GM19328 (cell line): Measurements from ENCODE around the gene VEGFB.

ENCODE experiments used
- ATAC-seq: cut with Tn5 transposase; IDR thresholded peaks from one replicate; pipeline ENCODE4 v1.9.1; 2021; ENCODE audit warnings: mild to moderate bottlenecking, moderate library complexity; ENCODE audit not compliant: unreplicated experiment

The VEGFB gene

GRCh38 chr11:64258946-64259532, 24.7 kb downstream of the VEGFB start:
- ATAC-seq: no peak

DNA sequence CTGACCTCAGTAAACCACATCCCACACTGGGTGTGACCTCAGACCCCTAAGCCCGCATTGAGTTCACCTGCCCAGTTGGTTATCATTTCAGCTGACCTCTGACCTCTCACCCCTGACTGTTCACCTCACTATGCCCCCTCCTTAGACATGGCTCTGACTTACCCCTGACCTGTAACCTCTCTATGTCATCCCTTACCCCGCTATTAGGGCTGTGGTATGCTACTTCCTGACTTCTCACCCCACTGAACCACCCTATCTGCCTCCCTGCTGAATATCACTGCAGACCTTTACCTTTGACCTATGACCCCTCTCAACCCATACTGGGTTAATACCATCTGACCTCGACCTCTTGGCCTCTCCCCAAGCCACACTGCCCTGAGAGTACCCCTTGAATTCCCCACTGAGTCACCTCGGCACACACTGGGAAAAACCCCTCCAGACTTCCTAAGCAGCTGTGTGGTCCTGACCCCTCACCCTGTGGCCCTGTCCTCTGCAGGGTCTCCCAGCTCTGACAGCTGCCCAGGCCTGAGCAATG, 25.2 kb downstream of the VEGFB start:
- no peak for ATAC-seq

- ATAC-seq: no peak
These were observed 25.8 kb downstream of the VEGFB start for GRCh38 chr11:64260147-64260708.

- ATAC-seq: no peak
These were observed 27.2 kb downstream of the VEGFB start for GRCh38 chr11:64261556-64262080.

DNA sequence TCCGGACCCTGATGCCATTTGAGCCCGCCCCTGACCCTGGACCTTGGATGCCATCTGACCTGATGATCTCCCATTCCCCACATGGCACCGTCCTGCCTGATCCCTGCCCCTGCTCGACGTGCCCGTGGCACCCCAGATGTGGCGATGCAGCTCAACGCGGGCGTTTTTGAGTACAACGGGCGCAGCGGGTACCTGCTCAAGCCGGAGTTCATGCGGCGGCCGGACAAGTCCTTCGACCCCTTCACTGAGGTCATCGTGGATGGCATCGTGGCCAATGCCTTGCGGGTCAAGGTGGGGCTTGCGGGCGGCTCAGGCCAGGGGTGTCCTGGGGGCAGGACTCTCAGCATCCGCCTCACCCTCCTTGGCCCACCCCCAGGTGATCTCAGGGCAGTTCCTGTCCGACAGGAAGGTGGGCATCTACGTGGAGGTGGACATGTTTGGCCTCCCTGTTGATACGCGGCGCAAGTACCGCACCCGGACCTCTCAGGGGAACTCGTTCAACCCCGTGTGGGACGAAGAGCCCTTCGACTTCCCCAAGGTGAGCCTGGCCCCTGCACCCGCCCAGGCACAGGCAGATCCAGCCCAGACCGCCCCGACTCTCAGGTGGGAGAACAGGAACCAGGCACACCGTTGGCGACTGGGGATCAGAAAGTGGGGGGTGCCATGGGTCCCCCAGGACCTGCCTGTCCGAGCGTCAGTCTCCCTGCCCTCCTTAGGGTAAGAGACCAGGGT, 28.1 kb downstream of the VEGFB start:
- ATAC-seq: no peak

DNA sequence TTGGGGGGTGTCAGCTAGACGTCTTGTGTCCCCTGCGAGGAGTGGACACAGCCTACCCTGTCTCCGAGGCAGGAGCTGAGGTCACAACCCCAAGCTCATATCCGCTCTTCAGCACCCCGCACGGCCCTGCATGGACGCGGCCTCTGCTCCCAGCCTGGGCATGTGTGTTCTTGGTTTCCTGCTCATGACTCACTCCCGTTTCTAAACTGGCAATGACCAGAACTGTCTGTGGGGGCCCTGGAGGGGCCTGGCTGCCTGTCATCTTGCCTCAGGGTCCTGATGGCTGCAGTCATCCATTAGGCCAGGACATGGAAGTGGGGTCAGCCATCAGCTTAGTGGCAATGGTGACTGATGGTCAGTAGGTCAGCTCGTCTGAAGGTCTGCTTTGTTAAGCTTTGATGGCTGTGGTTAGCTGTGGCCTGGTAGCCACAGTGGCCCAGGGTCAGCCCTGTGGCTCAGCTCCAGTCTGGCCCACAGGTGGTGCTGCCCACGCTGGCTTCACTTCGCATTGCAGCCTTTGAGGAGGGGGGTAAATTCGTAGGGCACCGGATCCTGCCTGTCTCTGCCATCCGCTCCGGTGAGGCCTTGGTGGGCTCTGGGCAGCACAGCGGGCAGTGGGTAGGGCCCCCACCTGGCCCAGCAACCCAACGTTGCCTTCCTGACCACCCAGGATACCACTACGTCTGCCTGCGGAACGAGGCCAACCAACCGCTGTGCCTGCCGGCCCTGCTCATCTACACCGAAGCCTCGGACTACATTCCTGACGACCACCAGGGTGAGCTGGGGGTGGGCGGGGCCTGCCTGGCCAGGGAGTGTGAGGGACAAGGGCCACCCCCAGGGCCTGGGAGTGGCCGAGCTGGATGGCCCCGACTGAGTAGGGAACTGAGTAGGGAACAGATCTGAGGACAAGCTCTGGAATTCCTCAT, 28.9 kb downstream of the VEGFB start:
- ATAC-seq: no peak

- no peak for ATAC-seq
These were observed 29.5 kb downstream of the VEGFB start for GRCh38 chr11:64263947-64264317.

GRCh38 chr11:64264371-64264852, 30.0 kb downstream of the VEGFB start:
- ATAC-seq: no peak

DNA sequence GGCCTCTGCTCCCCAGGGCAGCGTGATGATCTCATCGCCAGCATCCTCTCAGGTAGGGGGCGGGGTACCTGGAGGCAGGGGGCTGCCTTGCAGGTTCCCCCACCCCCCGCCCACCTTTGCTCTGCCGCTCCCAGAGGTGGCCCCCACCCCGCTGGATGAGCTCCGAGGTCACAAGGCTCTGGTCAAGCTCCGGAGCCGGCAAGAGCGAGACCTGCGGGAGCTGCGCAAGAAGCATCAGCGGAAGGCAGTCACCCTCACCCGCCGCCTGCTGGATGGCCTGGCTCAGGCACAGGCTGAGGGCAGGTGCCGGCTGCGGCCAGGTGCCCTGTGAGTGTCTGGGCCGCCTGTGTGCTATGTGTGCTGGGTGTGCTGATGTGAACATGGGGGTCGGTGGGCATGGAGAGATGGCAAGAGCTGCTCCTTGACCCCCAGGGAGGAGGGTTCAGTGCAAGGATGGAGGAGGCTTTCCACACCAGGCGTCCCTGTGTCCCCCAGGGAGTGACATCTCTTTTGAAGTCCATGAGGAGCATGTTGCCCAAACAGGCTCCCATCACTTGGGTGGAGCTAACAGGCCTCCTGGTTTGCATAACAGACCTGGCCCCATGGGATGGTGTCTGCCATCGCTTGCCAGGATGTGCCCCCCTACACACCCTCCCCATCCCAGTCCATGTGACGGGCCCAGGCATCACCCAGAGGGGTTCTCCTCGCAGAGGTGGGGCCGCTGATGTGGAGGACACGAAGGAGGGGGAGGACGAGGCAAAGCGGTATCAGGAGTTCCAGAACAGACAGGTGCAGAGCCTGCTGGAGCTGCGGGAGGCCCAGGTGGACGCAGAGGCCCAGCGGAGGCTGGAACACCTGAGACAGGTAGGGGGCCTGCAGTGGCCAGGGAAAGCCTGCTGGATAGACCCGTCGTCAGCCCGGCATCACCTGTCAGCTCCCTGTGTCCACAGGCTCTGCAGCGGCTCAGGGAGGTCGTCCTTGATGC, 31.1 kb downstream of the VEGFB start:
- no peak for ATAC-seq

GRCh38 chr11:64266339-64266738, 32.0 kb downstream of the VEGFB start:
- ATAC-seq: no peak

- no peak for ATAC-seq
These were observed 33.0 kb downstream of the VEGFB start for GRCh38 chr11:64267207-64267945.

DNA sequence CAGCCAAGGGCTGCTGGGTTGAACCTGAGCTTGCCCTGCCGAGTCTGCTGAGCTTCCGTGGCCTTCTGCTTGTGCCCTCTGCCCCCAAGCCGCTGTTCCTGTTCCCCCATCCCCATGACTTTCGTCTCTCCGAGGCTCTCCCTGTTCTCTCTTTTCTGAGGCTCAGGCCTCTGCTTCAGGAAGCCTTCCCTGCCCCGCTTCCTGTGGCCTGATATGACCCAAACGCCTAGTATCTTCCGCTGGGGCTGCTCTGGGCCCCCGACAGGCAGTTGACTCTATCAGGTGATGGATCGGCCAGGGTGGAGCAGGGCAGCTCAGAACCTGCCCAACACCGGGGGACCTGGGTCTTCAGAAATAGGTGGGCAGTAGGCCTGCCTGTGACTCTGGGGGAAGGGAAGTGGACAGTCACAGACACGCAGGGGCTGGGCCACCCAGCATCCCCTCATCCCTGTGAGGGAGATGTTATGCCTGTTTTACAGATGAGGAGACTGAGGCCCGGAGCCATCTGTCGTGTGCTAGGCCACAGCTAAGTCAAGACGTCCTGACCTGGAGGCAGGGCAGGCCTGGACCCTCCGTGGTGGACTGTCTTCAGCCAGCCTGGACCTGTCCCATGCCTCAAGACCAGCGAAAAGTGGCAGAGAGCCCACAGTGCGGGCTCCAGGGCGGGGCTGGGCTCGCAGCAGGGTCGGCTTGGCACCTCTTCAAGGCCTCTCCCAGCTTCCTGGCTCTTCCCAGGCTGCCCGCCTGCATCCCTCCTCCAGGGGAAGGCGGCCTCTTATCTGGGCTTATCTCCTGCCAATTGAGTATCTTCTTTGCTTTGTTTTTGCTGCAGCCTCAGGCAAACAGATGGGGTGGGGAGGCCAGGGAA, 33.9 kb downstream of the VEGFB start:
- no peak for ATAC-seq

DNA sequence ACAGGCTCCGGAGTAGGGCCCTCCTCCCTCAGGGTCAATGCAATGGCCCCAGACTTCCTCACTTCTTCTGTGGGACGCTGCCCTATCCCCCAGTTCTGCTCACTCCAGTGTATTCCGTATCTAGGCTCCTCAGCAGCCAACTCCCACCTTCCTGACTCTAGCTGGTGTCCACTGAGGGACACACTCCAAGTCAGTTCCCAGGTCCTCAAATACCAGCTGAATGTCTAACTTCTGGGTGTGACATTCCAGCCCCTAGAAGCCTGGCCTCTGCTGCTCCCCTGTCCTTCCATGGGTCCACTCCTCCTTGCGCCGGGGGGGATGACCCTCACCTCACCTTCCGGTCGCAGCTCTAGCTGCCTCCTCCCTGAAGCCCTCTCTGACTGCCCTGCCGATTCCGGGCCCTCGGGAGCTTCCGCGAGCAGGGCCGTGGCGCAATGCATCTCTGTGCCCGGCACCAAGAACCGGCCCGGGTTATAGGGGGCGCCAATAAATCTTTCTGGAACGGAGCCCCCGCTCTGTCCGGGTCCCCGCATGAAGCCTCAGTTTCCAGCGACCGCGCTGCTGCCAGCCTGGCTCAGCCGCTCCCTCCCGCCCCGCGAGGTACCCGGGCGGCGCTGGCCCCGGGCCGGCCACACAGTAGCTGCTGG, 34.6 kb downstream of the VEGFB start:
- no peak for ATAC-seq

- ATAC-seq: peak; percentile 72
These were observed 35.3 kb downstream of the VEGFB start for GRCh38 chr11:64269540-64270220.

- ATAC-seq: no peak
These were observed 40.8 kb downstream of the VEGFB start for GRCh38 chr11:64275031-64275800.

- ATAC-seq: no peak
These were observed 41.5 kb downstream of the VEGFB start for GRCh38 chr11:64275841-64276240.
